Measurements from ENCODE around the gene ST3GAL3.

Gene ST3GAL3

DNA sequence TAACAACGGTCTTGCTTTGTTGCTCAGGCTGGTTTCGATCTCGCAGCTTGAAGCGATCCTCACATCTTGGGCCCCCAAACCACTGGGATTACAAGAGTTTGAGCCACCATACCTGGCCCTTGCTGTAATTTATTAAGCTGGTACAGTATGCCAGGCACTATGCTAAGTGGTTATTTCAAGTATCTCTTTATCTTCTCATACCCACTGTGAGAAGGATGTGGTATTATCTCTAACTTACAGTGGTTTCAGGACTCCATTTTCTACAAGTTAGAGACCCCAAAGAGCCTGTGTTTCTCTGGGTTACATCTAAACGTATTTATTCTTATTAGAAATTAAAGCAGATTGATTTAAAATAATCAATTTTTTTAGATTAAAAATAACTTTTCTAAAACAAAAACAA, 8.1 kb upstream of the ST3GAL3 start:
- DNase-seq (ENCODE audit: low read depth) = no peak
- H3K4me3 ChIP-seq (ENCODE audit: low read depth, low read length) = no peak overlapping the region
- TF ChIP-seq, protein P1, sequence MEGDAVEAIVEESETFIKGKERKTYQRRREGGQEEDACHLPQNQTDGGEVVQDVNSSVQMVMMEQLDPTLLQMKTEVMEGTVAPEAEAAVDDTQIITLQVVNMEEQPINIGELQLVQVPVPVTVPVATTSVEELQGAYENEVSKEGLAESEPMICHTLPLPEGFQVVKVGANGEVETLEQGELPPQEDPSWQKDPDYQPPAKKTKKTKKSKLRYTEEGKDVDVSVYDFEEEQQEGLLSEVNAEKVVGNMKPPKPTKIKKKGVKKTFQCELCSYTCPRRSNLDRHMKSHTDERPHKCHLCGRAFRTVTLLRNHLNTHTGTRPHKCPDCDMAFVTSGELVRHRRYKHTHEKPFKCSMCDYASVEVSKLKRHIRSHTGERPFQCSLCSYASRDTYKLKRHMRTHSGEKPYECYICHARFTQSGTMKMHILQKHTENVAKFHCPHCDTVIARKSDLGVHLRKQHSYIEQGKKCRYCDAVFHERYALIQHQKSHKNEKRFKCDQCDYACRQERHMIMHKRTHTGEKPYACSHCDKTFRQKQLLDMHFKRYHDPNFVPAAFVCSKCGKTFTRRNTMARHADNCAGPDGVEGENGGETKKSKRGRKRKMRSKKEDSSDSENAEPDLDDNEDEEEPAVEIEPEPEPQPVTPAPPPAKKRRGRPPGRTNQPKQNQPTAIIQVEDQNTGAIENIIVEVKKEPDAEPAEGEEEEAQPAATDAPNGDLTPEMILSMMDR (IDR thresholded peaks at IDR 0.05; ENCODE audit: insufficient read depth, low read depth, low read length, missing control alignments) = no peak

DNA sequence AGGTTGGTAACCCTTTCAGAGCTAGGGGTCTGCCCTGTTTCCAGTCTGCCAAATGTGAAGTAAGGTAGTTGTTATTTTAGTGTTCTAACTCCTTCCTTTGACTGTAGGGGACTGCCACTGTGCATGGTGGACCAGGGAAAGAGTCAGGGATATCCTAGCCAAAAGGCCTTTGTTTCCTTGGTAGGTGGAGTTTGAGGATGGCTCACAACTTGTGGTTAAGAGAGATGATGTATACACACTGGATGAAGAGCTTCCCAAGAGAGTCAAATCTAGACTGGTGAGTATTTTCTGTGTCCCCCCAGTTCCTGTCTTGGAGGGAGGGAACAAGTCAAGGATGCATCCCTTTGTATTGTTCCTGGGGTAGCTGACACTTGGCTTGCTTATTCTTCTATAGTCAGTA, 3.5 kb upstream of the ST3GAL3 start:
- H3K4me3 ChIP-seq (ENCODE audit: low read depth, low read length) = no peak overlapping the region
- DNase-seq (ENCODE audit: low read depth) = no peak
- TF ChIP-seq, protein P1 (IDR thresholded peaks at IDR 0.05; ENCODE audit: insufficient read depth, low read depth, low read length, missing control alignments) = no peak

DNA sequence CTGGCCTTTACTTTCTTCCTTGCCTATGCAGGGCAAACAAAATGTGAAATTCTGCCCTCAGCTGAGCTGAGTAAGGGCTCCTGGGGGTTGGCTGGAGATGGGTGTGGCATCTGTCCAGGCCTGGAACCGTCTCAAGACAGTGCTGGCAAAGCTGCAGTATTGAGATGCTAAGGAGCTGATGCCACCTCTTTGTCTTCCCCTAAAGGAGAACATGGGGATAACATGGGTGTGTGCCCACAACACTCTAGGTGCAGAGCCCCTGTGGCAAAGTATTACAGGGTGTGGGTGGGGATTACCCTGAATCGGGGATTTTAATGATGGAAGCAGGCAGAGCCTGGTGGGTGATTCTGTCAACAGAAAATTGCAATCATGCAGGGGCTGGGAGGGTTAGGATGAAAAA, 2.5 kb upstream of the ST3GAL3 start:
- TF ChIP-seq, protein P1 (IDR thresholded peaks at IDR 0.05; ENCODE audit: insufficient read depth, low read depth, low read length, missing control alignments) = peak; percentile 12
- H3K4me3 ChIP-seq (ENCODE audit: low read depth, low read length) = no peak overlapping the region
- peak; percentile 18 for DNase-seq (ENCODE audit: low read depth)

DNA sequence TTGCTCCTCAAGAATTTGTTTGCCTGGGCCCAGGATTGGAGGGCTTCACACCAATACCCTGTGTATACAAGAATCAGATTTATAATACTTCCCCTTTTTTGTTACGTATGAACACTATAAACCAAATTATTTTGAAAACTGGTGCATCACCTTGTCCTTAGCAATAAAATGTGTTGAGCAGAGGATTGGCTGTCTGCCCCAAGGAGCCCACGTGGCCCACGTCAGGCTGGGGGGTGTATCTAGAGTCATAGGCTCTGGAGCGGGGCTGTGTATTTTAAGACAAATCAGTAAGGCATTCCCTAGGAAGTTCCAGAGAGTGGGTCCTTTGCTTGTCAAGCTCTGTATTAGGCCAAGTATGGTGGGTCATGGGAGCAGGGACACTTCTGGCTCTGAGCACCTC, 2.0 kb upstream of the ST3GAL3 start:
- TF ChIP-seq, protein P1 (IDR thresholded peaks at IDR 0.05; ENCODE audit: insufficient read depth, low read depth, low read length, missing control alignments) = no peak
- DNase-seq (ENCODE audit: low read depth) = no peak
- H3K4me3 ChIP-seq (ENCODE audit: low read depth, low read length) = no peak overlapping the region

DNA sequence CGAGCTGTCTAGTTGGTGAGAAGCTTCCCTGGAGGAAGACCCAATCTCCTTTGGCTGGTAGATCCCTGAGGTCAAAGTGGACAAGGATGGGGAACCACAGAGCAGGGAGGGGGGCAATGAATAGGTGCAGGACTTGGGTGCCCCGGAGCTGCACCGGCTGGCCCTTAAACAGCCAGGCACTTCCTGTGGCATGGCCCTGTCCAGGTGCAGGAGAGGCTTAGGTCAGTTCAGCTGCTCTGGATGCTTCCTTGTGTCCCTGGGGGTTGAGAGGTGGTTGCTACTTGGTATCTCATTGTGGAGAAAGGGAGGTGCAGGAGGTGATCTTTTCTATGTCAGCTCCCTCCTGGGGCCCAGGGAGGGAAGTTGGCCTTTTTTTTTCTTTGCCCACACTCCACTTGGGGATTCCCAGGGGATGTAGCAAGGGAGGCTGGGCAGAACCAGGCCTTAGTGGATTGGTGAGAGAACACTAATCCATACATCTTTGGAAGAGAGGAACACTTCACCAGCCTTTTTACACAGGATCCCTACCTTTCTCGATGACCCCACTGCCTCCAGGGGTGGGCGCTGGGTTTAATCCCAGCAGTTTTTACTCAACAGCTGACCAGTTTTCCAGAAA, 1.2 kb upstream of the ST3GAL3 start:
- H3K4me3 ChIP-seq (ENCODE audit: low read depth, low read length) = peak overlapping the region; percentile 58
- peak; percentile 32 for DNase-seq (ENCODE audit: low read depth)
- TF ChIP-seq, protein P1 (IDR thresholded peaks at IDR 0.05; ENCODE audit: insufficient read depth, low read depth, low read length, missing control alignments) = no peak

DNA sequence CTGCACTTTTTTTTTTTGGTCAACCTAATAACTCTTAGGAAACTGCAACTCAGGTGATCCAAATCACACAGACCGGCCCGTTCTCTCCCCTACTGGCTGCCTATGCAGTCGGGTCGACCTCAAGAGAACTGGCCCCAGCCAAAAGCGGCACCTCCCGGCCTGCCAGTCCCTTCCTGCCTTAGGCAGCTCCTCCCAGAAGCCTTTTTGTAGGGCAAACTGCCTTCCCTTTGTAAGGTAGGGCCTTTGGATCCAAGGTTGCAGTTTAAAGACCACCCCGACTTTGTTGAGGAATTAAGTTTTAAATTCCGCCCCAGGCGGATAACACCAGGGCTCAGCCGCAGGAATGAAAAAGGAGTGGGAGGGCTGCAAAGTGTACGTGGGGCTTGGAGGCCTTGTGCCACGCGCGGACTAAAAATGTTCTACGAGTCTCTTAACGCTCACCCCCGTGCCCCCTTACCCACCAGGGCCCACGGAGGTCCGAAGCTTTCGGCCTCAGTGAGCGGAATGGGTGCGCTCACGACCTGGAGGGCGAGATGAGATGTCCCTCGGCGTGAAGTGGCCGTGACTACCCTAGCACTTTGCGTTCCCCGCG, 642 bp upstream of the ST3GAL3 start:
- peak; percentile 48 for DNase-seq (ENCODE audit: low read depth)

More for the DNA sequence above, 642 bp upstream of the ST3GAL3 start:
- TF ChIP-seq, protein P1 (IDR thresholded peaks at IDR 0.05; ENCODE audit: insufficient read depth, low read depth, low read length, missing control alignments) = no peak
- H3K4me3 ChIP-seq (ENCODE audit: low read depth, low read length) = peak overlapping the region; percentile 58
